ENCODE results near the gene FCHSD2.
A peak's percentile ranks its signal among the peaks of the same experiment; 100 is the strongest.
"Not testable (repeated sequence)": the region's sequence is repeated elsewhere in the genome, so short reads cannot be mapped to it uniquely, and the experiment has no call there.

FCHSD2 gene

GRCh38 chr11:72818971-72819370 lies 323.1 kb downstream of the FCHSD2 start:
- no peak for DNase-seq (ENCODE audit: low spot score)

GRCh38 chr11:72817966-72818365 lies 324.2 kb downstream of the FCHSD2 start:
- DNase-seq (ENCODE audit: low spot score) = no peak

GRCh38 chr11:72816404-72816990 lies 325.6 kb downstream of the FCHSD2 start:
- DNase-seq (ENCODE audit: low spot score) = no peak

GRCh38 chr11:72815110-72815618 lies 327.0 kb downstream of the FCHSD2 start:
- peak; percentile 91 for DNase-seq (ENCODE audit: low spot score)

GRCh38 chr11:72814286-72815109 lies 327.6 kb downstream of the FCHSD2 start, which contains the start of gene ATG16L2:
Gene ATG16L2, plus strand, starts transcription at chr11:72814411. Its CDS starts 35 bp downstream, at chr11:72814446.
- peak; percentile 81 for DNase-seq (ENCODE audit: low spot score)

- DNase-seq (ENCODE audit: low spot score) = peak; percentile 58
Measured at GRCh38 chr11:72813740-72814285, 328.3 kb downstream of the FCHSD2 start.

GRCh38 chr11:72812967-72813739 lies 329.0 kb downstream of the FCHSD2 start:
- peak; percentile 52 for DNase-seq (ENCODE audit: low spot score)

- DNase-seq (ENCODE audit: low spot score) = no peak
Measured at GRCh38 chr11:72812604-72812966, 329.5 kb downstream of the FCHSD2 start.

GRCh38 chr11:72811686-72812085 lies 330.4 kb downstream of the FCHSD2 start:
- not testable (repeated sequence) for DNase-seq (ENCODE audit: low spot score)

- no peak for DNase-seq (ENCODE audit: low spot score)
Measured at GRCh38 chr11:72808331-72808798, 333.8 kb downstream of the FCHSD2 start.

- DNase-seq (ENCODE audit: low spot score) = no peak
Measured at GRCh38 chr11:72807792-72808191, 334.3 kb downstream of the FCHSD2 start.

GRCh38 chr11:72807021-72807693 lies 335.0 kb downstream of the FCHSD2 start:
- DNase-seq (ENCODE audit: low spot score) = no peak

- not testable (repeated sequence) for DNase-seq (ENCODE audit: low spot score)
Measured at GRCh38 chr11:72806378-72806777, 335.7 kb downstream of the FCHSD2 start.

GRCh38 chr11:72805216-72805615 lies 336.9 kb downstream of the FCHSD2 start:
- no peak for DNase-seq (ENCODE audit: low spot score)

GRCh38 chr11:72802822-72803221 lies 339.3 kb downstream of the FCHSD2 start:
- no peak for DNase-seq (ENCODE audit: low spot score)

- DNase-seq (ENCODE audit: low spot score) = no peak
Measured at GRCh38 chr11:72799441-72799840, 342.7 kb downstream of the FCHSD2 start.

GRCh38 chr11:72798361-72798760 lies 343.8 kb downstream of the FCHSD2 start:
- DNase-seq (ENCODE audit: low spot score) = no peak

GRCh38 chr11:72793425-72794367 lies 348.4 kb downstream of the FCHSD2 start, which contains the start of gene STARD10:
Gene STARD10, minus strand, starts transcription at chr11:72794047. Its CDS starts 12,866 bp downstream, at chr11:72781181.
- peak; percentile 92 for DNase-seq (ENCODE audit: low spot score)

GRCh38 chr11:72793076-72793424 lies 349.1 kb downstream of the FCHSD2 start:
- no peak for DNase-seq (ENCODE audit: low spot score)

GRCh38 chr11:72792437-72793021 lies 349.6 kb downstream of the FCHSD2 start:
- no peak for DNase-seq (ENCODE audit: low spot score)
